ENCODE data around the gene HOXB3.

The HOXB3 gene

DNA sequence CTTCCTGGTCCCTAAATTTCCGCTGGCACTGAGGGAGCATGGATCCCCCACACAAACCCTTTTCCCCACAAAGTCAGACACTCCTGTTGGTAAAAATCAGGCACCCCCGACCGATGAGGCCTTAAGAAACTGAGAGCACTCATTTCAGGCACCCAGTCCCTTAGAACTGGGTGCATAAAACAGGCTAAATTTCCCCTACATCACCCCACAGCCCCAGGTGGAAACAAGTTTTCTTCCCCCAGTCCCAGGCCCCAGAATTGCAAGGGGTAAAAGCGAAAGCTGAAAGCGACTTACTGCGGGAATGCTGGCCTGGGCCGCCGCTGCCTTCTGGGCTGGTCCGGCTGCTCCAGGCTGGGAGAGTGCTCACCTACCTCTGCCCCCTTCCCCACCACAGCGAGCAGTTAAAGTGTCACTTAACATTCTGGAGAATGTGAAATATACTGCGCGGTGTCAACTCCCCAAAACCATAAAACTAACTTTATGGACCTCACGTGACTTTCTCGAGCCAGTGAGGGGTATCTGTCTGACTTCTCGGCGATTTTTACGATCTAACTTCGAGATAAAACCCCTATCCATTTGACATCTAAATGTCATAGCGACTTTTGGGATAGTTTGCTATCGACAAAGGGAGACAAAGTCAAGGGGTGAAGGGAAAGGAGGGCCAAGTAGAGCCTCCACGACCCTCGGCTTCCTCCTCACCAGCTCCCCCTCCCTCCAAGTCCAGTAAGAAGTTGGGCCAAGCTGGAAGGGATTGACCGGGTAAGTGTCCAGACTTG lies at the start of gene HOXB3:
HOXB3 (minus strand) TSS at position 411 of the 776 bp plus-strand sequence. CDS start 37,767 bp downstream, outside the sequence.
- no peak for DNase-seq (ENCODE audit: low read depth)
- H3K4me3 ChIP-seq (ENCODE audit: low read length) = no peak within 1 kb of the TSS
- TF ChIP-seq, protein P1, sequence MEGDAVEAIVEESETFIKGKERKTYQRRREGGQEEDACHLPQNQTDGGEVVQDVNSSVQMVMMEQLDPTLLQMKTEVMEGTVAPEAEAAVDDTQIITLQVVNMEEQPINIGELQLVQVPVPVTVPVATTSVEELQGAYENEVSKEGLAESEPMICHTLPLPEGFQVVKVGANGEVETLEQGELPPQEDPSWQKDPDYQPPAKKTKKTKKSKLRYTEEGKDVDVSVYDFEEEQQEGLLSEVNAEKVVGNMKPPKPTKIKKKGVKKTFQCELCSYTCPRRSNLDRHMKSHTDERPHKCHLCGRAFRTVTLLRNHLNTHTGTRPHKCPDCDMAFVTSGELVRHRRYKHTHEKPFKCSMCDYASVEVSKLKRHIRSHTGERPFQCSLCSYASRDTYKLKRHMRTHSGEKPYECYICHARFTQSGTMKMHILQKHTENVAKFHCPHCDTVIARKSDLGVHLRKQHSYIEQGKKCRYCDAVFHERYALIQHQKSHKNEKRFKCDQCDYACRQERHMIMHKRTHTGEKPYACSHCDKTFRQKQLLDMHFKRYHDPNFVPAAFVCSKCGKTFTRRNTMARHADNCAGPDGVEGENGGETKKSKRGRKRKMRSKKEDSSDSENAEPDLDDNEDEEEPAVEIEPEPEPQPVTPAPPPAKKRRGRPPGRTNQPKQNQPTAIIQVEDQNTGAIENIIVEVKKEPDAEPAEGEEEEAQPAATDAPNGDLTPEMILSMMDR (conservative IDR thresholded peaks at IDR 0.05; ENCODE audit: low read depth, low read length) = no peak

DNA sequence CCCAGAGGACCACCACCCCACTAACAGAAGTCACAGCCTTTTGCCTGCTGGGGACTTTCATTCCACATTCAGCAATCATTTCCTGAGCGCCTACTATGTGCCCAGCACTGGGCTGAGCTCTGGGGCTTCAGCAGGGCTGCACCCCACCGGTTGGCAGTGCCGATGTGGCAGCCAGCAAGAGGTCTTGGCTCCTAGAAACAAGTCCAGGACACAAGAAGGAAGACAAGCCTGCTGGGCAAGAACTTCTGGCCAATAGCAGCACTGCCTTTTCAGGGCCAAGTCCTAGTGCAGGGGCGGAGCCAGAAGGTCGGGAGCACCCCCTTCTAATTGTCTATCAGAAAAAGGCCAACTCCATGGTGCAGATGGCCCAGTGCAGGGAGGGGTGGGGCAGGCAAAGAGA lies 49.1 kb upstream of the HOXB3 start:
- DNase-seq (ENCODE audit: low read depth) = no peak
- no peak overlapping the region for H3K4me3 ChIP-seq (ENCODE audit: low read length)
- TF ChIP-seq, protein P1 (conservative IDR thresholded peaks at IDR 0.05; ENCODE audit: low read depth, low read length) = no peak

DNA sequence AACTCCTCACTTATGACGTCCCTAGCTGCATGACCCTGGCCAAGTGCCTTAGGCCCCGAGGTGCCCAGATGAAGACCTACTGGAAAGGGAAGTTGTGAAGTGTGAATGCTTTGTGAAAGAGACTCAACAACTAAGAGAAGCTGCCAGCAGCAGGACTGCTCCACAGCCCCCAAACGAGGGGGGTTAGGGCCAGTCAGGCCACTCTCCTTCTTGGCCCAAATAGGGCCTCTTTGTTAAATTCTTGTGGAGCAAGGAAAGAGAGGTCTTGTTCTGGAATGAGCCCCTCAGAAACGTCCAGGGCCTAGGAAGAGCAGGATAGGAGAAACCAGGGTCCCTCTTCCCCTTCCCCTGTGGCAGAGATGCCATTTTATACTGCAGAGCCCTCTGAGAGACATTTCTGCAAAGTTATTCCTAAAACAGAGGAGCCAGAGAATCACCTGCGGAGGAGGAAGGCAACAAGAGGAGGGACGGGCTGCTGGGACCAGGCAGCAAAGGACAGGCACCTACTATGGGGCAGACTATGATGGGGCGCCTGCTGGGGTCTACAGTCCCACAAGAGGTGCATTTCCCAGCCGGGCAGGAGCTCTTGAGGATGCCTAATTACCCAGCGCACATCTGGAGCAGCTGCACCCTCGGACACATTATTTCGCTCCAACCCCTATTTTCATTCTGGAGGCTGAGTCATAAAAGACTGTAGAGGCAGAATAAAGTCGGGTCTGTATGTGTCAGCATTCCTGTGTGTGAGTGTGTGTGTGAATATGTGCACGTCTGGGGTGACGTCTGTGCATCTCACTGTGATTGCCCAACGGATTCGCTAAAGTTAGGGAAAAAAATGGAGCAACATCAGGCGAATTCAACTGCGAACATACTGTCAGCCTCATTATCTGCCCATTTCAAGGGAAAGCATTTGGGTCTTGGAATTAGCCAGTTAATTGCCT lies 47.6 kb upstream of the HOXB3 start:
- no peak overlapping the region for H3K4me3 ChIP-seq (ENCODE audit: low read length)
- no peak for DNase-seq (ENCODE audit: low read depth)
- TF ChIP-seq, protein P1 (conservative IDR thresholded peaks at IDR 0.05; ENCODE audit: low read depth, low read length) = no peak

DNA sequence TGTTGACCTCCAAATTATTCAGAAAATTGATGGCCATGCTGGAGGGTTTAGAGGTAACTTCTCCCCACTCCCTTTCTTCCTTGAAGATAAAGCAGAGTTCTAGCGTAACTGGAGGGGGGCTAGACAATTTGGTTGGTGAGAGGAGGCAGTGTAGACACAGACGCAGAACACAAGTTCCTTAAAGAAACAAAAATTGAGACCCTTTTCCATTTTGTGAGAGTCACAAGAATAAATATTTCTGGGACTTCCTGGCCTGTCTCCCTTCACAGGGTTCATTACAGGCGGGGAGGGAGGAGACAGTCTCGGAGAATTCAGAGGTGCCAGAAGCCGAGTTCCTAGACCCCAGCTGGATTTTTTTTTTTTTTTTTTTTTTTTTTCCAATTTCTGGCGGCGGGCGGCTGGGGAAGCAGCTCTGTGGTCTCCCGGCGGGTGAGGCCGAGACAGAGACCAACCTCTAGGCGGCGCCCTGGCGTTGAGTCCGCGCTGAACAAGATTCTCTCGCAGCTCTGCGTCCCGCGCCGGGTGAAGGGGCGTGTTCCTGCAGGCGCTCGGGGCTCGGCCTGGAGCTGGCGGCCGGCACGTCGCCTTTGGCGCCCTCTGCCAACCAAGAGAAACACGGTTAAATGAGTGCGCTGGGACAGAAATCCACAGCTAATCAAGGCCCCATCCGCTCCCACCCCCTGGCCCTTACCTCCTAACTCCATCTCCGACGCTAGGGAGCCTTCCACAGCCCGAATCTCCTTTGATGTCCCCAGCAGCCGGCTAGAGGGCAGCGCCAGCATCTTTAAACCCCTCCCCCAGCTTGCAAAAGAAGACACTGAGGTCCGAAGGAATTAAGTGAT lies 46.4 kb upstream of the HOXB3 start:
- peak; percentile 14 for DNase-seq (ENCODE audit: low read depth)
- TF ChIP-seq, protein P1 (conservative IDR thresholded peaks at IDR 0.05; ENCODE audit: low read depth, low read length) = peak; percentile 64
- H3K4me3 ChIP-seq (ENCODE audit: low read length) = no peak overlapping the region

DNA sequence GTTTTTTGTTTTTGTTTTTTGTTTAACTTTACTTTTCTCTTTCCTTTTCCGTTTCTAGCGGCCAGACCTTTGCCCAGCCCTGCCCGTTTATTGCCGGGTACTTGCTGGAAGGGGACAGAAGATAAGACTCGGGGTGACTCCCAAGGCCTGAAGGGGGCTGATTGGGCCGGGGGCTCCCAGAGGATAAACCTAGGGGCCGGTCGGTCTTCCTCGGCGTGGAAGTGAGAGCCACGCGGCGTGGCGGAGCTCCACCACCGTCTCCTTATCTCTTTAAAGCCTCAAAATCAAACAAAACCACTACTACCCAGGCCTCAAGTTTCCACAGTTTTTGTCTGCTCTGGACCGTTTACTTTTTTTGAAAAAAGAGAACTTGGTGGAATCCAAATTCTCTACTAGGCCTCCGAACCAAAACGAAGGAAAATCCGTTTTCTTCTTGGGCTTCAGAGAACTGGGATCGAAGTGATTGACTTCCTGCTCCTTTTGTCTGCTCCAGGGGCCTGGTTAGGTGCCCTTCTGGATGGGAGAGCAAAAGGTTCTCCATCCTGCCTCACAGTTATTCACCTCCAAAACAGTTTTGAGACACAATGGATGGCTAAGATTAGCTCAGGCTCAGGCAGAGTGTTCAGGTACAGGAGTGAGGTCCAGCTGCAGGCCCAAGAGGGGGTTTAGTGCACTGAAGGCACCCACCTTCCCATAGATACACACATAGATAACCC lies 44.6 kb upstream of the HOXB3 start:
- H3K4me3 ChIP-seq (ENCODE audit: low read length) = no peak overlapping the region
- no peak for DNase-seq (ENCODE audit: low read depth)
- TF ChIP-seq, protein P1 (conservative IDR thresholded peaks at IDR 0.05; ENCODE audit: low read depth, low read length) = no peak

DNA sequence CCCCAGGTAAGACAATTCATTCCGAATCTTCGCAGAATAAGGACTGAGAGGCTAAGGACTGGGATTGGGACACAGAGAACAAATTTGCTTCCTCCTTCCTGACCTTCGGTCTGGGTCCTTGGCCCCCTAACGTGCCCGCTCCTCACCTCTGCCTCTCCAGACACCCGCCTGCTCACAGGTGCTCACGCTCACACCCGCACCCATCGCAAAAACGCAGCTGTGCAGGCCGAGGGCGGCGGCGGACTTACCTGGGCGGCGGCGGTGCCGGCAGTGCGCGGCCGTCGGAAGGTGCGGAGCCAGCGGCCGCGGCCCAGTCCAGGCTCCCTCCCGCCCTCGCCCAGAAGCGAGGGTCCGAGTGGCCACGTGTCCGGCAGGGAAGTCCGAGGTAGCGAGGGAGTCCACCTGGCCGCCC lies 43.2 kb upstream of the HOXB3 start:
- DNase-seq (ENCODE audit: low read depth) = no peak
- H3K4me3 ChIP-seq (ENCODE audit: low read length) = no peak overlapping the region
- TF ChIP-seq, protein P1 (conservative IDR thresholded peaks at IDR 0.05; ENCODE audit: low read depth, low read length) = no peak
